Urothelium cell line (cell line): ENCODE data around the gene WDFY3.
A peak's percentile ranks its signal among the peaks of the same experiment; 100 is the strongest.
"Not testable (repeated sequence)": the region's sequence is repeated elsewhere in the genome, so short reads cannot be mapped to it uniquely, and the experiment has no call there.

Experiments used
- DNase-seq: peaks from one replicate; pipeline ENCODE4 v3.0.0; 2011; ENCODE audit warnings: low spot score, mixed read lengths
- FAIRE-seq: peaks from 2 replicates; lab custom pipeline; 2011; peaks lifted over from hg19 to GRCh38; lab: Jason Lieb, UNC

Gene WDFY3

DNA sequence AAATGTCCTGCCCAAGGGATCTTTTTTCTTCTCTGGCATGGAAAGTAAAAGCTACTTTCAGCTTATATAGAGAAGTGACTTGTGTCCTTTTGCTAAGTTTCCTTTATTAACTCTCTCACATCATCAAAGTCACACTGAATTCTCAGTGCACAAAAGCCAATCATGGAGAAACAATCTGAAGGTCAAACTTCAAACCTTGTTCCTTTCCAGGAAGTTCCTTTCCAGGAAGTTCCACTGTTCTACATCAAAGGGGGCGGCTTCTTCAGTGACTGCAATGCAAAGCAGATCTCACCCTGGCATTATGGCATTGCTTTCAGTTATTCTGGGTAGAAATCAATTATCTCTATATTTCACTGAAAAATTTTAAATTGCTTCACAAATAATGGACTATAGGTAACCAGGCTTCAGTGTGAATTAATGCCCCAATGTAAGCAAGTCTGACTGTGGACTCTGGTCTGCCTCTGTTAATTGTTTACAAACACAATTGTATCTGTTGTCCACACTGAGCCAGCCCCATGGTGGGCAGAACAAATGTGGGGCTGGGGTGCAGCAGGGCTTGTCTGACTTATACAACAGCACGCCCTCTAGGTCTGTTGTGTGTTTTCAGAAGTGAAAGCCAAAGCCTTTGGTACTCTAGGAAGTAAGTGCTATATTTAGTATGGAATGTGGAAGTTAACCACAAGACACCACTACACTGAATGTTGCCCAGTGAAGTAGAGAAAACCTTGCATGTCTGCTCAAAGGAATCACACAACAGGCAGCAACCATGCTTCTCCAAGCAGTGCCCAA is 284.8 kb downstream of the WDFY3 start:
- FAIRE-seq (peak; percentile 70), DNase-seq (peak; percentile 64)

DNA sequence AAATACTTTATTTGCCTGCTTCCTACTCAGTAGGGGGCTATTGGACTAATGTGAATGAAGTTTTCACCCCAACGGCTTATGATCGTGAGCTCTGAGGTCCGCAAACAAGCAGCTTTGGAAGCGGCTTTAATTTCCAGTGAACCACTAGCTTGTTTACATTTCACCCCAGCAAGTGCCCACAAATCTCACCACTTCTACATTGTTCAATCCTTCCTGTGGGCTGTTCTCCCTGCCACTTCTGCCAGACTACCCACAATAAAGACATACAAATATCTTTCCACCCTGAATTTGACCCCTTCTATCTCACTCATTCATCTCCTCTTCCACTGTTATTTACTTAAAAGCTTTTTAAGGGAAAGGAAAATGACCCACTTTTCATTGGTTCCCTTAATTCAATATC is 285.5 kb downstream of the WDFY3 start:
- DNase-seq (no peak), FAIRE-seq (no peak)

DNA sequence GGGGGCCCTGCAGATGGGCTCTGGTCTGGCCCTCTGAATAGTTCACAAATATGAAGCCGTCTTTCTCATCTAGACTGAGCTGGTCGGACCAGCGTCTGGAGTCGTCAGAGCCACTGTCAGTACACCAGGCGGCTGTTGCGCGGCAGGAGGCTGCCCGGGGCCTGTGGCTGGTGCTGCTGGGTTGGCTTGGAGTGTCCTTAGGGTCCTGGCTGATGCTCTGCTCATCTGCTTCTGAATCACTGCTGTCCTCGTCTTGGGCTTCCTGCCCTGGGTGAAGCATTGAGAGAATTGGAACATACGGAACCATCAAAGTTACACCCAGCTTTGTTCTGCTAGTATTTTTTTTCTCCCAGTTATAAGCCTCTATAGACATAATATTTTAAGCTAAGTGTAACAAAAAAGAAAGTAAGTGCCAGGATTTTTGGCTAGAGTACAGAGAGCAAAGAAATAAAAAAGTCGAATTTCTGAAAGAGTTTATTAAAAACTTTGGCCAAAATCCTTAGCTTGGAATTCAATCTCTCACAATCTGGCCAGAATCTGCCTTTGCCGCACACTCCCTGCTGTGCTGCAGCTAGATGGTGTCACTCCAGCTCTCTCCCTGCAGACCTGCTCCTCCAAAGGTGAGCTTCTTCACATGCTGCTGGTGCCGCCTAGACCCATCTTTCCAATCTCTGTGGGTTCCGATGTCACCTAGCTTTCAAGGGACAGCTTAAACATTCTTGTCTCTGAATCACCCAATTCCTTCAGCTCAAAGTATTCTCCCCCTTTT is 287.3 kb downstream of the WDFY3 start:
- no peak for FAIRE-seq
- DNase-seq: no peak

DNA sequence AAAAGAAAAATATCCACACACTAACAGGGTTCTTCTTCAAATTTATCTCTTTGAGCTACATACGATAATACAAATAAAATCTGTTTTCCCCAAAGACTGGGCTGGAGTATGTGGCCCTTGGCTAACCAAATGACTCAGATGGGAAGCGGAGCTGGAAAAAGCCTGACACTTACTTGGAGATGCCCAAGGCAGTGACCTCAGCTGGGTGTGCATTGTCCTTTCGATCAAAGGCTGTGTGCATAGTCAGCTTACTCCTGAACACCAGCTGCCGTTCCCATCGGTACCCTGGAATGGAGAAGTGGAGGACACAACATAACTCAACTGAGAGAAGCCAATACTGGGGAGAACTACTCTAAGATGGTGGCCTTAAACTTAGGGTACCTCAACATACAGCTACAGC is 288.5 kb downstream of the WDFY3 start:
- FAIRE-seq: no peak
- DNase-seq: no peak

DNA sequence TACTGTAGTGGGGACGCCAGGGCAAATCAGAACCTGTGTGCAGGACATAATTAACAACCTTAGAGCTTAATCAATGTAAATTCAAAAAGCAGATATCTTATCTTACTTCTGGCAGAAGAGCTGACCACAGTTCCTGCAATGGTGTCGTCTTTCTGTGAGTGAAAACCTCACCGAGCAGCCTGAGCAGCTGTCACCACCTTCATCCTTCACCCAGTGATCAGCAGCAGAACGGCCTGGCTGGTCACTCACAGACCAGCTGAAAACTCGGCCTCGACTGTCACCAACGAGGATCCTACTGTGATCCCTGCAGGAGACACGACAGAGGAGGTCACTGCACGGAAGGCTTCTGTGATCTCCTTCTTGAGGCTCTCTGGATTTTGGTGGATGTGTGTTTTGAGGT is 289.4 kb downstream of the WDFY3 start:
- FAIRE-seq: no peak
- no peak for DNase-seq

DNA sequence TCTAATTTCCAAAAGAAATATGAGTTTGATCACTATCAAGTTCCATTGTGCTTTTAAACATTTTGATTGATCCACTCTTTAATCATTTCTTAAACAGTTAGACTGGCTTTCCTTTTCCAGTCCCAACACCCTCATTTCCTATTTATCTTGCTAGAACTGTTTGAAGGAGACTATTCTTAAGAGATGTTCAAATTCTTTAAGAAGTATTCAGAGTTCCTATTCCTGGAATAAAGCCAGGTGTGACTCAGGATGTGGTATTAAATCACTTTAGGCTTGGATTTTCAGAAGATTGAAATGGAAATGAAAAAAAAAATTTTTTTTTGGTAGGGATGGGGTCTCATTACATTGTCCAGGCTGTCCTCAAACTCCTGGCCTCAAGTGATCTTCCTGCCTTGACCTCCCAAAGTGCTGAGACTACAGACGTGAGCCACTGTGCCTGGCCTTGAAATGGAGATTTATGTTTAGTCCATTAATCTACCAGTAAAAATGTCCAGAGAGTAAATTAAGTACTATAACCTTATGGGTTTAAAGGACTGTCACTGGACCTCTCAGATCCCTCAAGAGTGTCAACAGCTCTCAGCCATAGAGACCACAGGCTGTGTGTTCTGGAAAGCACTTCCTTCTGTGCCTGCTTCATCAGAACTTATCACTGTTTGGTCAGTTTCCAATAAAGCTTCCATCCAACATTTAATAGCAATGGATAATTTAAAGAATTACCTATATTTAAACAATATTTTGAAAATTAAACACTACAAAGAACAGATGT is 292.8 kb downstream of the WDFY3 start:
- FAIRE-seq (peak; percentile 50), DNase-seq (peak; percentile 50)

DNA sequence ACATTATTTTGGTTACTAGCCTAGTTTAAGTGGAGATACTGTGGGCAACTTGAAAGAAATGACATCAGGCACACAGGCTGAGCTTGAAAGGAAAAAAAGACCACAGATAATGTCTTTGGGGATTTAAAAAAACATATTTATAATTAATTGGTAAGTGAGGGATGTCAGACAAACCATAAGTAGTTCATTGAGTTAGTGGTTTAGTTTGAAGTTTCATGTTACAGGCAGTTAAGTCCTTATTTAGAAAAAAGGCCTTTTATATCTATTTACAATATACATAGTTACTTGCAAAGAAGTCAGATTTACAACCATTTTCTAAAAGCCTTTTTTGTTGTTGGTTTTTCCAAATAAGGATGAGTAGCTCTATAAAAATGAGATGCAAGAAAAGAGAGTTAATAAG is 294.3 kb downstream of the WDFY3 start:
- FAIRE-seq (no peak), DNase-seq (no peak)

DNA sequence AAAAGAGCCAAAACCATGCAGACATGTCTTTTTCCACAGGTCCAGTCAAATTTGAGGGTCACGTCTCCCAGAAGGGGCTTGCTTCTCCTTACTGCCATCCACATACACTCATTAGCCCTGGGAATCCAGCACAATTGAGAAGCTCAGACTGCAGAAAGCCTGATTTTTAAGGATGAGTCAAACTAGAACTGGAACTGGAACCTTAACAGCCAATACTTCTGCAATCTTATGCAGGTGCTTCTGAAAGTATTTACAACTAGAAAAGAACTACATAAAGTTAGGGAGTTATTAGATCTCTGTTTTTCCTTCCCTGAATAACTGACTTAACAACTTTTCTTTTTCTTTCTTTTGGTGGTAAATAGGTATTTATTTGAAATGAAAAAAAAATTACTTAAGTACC is 297.3 kb downstream of the WDFY3 start:
- DNase-seq (no peak), FAIRE-seq (no peak)

DNA sequence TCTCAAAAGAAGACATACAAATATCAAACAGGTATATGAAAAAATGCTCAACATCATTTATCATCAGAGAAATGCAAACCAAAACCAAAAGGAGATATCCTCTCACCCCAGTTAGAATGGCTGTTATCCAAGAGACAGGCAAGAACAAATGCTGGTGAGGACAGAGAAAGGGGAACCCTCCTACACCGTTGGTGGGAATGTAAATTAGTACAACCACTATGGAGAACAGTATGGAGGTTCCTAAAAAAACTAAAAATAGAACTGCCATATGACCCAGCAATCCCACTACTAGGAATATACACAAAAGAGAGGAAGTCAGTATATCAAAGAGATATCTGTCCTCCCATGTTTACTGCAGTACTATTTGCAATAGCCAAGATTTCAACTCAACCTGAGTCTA is 300.1 kb downstream of the WDFY3 start:
- FAIRE-seq (no peak), DNase-seq (no peak)

DNA sequence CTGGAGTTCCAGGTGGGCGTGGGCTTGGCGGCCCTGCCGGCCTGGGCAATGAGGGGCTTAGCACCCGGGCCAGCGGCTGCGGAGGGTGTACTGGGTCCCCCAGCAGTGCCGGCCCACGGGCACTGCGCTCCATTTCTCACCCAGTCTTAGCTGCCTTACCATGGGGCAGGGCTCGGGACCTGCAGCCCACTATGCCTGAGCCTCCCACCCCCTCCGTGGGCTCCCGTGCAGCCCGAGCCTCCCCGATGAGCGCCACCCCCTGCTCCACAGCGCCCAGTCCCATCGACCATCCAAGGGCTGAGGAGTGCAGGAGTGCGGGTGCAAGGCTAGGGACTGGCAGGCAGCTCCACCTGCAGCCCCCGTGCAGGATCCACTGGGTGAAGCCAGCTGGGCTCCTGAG is 301.7 kb downstream of the WDFY3 start:
- not testable (repeated sequence) for DNase-seq, FAIRE-seq

DNA sequence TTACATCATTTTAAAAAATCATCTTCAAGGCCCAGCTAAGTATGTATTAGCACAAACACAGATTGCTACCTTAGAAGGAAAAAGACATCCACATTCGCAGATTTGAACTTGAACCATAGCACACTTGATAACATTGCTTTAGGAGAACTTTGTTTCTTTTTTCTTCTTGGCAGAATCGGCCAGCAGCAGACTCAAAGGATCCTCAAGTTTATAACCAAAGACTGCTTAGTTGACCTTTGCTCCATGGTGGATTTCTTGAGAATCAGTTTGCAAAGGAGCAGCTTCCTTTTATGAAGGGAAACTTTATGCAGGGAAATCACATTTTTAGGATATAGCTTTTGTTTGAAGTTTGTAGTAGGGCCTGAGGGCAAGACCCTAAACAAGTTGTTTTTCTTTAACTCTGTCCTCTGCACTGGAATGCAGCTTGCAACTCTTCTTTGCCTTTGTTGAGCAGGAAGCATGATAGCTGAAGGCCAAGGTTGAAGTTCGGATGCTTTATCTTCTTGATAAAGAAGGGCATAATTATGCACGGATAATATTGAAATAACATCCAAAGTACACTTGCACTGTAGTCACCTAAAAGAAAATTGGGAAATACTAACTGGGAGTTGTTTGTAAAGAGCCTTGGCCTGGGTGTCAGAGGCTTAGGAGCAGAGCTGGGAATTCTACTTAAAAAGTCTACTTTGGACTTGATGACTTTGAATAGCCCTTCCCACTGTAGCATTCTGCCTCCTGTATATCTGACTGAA is 305.1 kb downstream of the WDFY3 start:
- DNase-seq (no peak), FAIRE-seq (no peak)

DNA sequence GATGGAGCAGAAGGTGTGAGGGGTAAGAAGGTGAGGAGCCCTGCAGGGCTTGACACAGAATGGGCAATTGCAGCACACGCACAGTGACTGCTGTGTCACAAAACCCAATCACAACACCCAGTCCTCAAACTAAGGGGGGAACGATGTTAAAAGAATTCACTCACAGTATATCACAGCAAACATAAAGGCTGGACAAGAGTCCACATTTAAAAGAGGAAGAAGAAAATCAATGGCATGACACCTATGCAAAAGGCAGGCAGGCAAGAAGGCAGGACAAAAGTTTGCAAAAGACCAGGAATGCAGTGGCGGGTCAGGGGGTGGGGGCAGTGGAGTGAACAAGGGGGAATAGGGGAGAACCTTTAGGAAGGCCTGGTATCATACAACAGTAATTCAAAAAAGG is 305.9 kb downstream of the WDFY3 start:
- FAIRE-seq (no peak), DNase-seq (no peak)

DNA sequence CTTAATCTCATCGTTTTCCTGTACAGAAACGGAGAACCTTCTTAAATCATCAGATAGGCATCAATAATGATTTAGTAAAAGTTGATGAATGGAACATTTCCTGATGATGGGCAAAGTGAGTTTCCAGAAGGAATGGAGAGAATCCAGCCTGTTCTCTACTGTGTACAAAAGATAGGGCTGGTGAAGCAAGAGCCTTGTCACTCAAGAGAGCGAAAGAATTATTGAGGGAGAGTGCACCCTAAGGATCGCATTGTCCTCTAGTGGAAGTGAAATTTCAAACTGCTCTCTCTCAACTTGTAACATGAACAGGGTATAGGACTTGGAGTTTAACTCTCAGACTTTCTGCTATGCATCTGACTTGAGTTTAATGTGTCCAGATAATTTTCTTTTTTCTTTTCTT is 314.0 kb downstream of the WDFY3 start:
- FAIRE-seq: no peak
- DNase-seq: no peak

DNA sequence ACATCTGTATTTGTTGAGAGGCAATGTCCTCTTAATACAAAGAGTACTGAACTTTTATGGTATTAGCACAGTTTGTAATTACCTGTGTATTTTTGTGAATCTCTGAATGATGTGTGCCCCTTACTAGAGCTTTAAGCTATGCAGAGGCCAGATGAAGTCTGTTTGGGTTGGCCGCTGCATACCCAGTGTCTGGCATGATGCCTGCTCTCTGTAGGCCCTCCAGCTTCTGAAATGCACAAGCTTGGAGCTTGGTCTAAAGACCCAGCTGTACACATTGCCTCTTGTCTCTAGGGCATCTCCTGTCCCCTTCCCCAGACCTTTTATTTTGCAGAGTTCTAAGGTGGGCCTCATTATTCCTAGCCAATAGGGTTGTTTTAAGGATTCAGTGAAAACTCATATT is 315.0 kb downstream of the WDFY3 start:
- no peak for FAIRE-seq
- DNase-seq: no peak

DNA sequence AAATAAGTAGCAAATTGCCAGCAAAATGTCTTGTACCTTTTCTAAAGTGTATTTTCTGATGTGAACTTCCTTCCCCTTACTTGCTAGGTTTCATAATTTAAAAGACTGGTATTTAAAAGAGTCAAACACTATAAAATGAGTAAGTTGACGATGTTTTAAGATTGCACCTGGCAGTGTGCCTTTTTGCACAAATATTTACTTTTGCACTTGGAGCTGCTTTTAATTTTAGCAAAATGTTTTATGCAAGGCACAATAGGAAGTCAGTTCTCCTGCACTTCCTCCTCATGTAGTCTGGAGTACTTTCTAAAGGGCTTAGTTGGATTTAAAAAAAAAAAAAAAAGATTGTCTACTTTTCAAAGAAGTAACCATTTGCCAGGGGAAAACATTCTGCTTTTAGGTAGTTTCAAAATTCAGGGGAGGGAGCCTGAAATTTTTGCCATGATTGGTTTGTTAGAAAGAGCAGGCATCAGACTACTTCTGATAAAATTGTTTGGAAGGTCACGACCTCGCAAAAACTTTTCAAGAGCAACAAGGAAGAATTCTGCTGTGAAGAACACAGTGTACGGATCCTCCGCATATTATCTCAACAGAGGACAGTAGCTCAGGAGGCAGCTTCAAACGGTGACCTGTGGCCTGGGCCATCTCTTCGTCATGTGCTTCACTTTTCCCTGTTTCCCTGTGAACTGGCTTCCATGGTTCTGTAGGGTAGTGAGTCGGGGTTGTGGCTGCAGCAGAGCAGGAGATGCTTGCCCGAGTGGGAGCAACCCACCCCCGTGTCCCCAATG is 317.4 kb downstream of the WDFY3 start:
- no peak for FAIRE-seq
- DNase-seq: no peak

DNA sequence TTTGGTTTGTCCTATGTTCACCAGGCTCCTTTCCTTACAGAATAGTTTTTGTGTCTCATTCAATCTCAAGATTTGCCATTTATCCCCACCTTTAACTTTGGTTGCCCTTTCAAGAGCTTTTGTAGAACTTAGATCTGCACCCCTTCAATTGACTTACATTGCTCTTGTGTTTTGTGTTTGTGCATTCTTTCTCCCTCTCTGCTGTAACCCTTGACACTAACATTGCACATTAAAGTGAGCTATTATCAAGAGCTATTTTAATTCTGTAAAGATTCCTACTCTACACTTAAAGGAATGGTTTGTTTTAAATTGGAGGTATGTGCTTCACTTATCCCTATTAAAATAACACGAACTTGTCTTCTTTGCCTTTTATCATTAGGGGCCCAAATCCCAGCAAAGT is 318.3 kb downstream of the WDFY3 start:
- FAIRE-seq (no peak), DNase-seq (no peak)

DNA sequence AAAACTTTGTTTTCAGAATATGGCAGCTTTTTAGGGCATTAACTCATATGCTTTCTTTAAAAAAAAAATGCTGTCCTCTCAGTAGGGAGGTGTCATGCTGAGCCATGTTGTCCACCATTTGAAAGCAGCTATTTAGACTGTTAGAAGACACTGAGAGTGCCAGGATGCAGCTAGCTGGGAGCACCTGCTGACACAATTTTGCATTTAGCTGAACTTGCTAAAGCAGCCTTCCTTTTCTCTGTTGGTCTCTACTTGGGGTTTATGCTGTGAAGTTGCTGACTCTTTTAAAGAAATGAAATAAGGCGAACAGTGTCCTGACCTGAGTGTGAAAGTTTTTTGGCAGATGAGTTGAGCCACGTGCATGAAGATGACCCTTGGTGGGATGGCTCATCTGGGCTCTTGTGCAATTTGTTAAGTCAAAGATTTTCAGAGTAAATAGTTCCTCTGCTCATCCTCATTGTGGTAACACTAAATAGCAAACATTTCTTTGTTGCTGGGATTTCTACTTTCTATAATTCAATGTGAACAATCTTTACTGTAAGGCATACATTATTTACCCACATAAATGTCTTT is 319.1 kb downstream of the WDFY3 start:
- no peak for DNase-seq
- FAIRE-seq: no peak

DNA sequence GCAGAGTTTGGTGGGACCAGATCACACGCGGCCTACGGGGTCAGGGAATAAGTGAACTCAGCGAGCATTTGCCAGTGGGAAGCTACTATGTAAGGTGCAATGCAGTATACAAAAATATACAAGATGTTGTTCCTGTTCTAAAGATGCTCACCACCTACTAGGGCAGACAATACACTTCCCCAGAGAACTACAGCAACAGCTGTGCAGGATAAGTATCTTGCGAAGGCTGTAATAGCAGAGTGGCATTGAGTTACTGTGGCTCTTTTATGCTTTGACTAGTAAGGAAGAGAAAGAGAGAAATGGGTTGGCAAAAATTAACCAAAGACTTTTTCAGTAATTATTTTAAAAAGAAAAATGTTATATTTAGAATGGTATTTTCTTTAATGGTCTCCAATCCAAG is 322.4 kb downstream of the WDFY3 start:
- DNase-seq: no peak
- no peak for FAIRE-seq

DNA sequence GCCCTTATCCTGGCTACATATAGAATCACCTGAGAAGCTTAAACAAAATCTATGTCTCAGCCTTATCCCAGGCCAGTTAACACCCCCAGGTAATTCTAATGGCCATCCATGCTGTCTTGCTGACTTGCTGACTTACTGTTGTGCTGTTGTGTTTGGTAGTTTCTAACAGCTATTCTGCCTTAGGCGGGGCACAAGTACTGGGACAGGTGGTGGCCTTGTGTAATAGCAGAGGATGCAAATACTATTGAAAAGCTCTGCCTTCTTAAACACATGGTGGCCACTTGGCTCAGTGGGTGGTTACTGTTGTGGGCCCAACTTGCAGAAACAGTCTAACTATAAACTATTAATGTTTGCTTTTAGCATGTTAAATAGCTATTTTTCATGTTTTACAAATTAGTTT is 327.3 kb downstream of the WDFY3 start:
- FAIRE-seq: no peak
- no peak for DNase-seq

DNA sequence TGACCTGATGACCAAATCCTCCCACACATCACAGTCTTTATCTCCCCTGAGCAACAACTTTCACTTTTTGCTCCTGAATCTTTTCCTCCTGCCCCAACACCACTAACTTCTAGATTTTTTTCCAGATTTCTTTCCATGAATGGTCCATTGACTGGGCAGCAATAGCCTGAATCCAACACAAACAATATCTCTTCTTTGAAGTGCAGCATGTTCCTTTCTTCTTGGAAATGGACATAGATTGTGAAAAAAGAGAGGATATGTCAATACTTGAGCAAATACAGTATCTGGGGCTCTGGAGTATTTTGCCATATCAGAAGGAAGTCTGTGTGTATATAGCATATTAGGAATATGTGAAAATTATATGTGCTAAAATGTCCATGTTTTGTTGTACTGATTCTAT is 328.4 kb downstream of the WDFY3 start:
- no peak for DNase-seq
- no peak for FAIRE-seq
